GM21390 (cell line): ENCODE measurements around the gene CMIP.

ENCODE experiments used
- ATAC-seq: cut with Tn5 transposase; IDR thresholded peaks from one replicate; pipeline ENCODE4 v1.9.1; 2021; ENCODE audit not compliant: unreplicated experiment

The CMIP gene

GRCh38 chr16:81598083-81598482 lies 153.5 kb downstream of the CMIP start:
- ATAC-seq, result no peak

GRCh38 chr16:81599034-81599744 lies 154.6 kb downstream of the CMIP start:
- no peak for ATAC-seq

- ATAC-seq, result no peak
These were observed 155.7 kb downstream of the CMIP start for GRCh38 chr16:81600275-81600674.

- ATAC-seq, result no peak
These were observed 156.4 kb downstream of the CMIP start for GRCh38 chr16:81601008-81601428.

GRCh38 chr16:81601601-81602255 lies 157.1 kb downstream of the CMIP start:
- ATAC-seq, result no peak

GRCh38 chr16:81602256-81602776 lies 157.7 kb downstream of the CMIP start:
- no peak for ATAC-seq

GRCh38 chr16:81602792-81603191 lies 158.2 kb downstream of the CMIP start:
- no peak for ATAC-seq

- no peak for ATAC-seq
These were observed 160.4 kb downstream of the CMIP start for GRCh38 chr16:81604960-81605383.

GRCh38 chr16:81606039-81606438 lies 161.4 kb downstream of the CMIP start:
- no peak for ATAC-seq

GRCh38 chr16:81607006-81607405 lies 162.4 kb downstream of the CMIP start:
- ATAC-seq, result no peak

- ATAC-seq, result no peak
These were observed 163.4 kb downstream of the CMIP start for GRCh38 chr16:81607805-81608522.

- ATAC-seq, result no peak
These were observed 164.1 kb downstream of the CMIP start for GRCh38 chr16:81608523-81609209.

GRCh38 chr16:81609323-81609892 lies 164.8 kb downstream of the CMIP start:
- ATAC-seq, result no peak

- no peak for ATAC-seq
These were observed 165.7 kb downstream of the CMIP start for GRCh38 chr16:81610144-81610842.

- no peak for ATAC-seq
These were observed 166.3 kb downstream of the CMIP start for GRCh38 chr16:81610936-81611335.

- no peak for ATAC-seq
These were observed 167.1 kb downstream of the CMIP start for GRCh38 chr16:81611721-81612120.

GRCh38 chr16:81612351-81613163 lies 167.9 kb downstream of the CMIP start:
- ATAC-seq, result no peak

GRCh38 chr16:81614171-81614570 lies 169.6 kb downstream of the CMIP start:
- ATAC-seq, result no peak

- no peak for ATAC-seq
These were observed 170.2 kb downstream of the CMIP start for GRCh38 chr16:81614654-81615359.
